ENCODE measurements around the gene C19orf38. TPM values are rescaled to one million over a fixed set of nuclear protein-coding genes. Genes with fewer than 3 reads are reported as not detected.

The C19orf38 gene
- total and polyA plus RNA-seq, 4 donors: 4.2 to 48.7 (median 8.3) TPM

GRCh38 chr19:10887616-10888367 is 39.6 kb downstream of the C19orf38 start:
- ATAC-seq (ENCODE audit: insufficient read depth, low FRiP score): no peak
- Histone ChIP-seq H3K27me3 (ENCODE audit: control insufficient read depth in 3 of 3, insufficient read depth in 3 of 3, low read length in 2 of 3) (no peaks in the 10 kb centered on the region), H3K27ac (ENCODE audit: low read depth in 1 of 2, low read length in 1 of 2) (no peak overlapping the region), H3K9ac (ENCODE audit: insufficient read depth in 1 of 2, low read length in 2 of 2) (no peak overlapping the region), H3K9me3 (ENCODE audit: control insufficient read depth in 4 of 4, insufficient read depth in 3 of 4, low read length in 3 of 4) (no peaks in the 10 kb centered on the region), H3K36me3 (ENCODE audit: control insufficient read depth in 4 of 4, insufficient read depth in 4 of 4, low read length in 4 of 4) (no peaks in the 10 kb centered on the region), H3K4me3 (no peak overlapping the region), H3K4me1 (ENCODE audit: control insufficient read depth in 5 of 5, insufficient read depth in 5 of 5, low read length in 5 of 5) (peaks cover 3 to 24% (median 6%) of the 10 kb centered on the region in 5 donors)
- WGBS, 2 donors: 87 to 91% methylated on average over 9 of the region's 9 CpGs
- no peak for TF ChIP-seq CTCF (IDR thresholded peaks at IDR 0.05; ENCODE audit: control extremely low read depth, extremely low read depth)
- no peak for DNase-seq

- no peak for ATAC-seq (ENCODE audit: insufficient read depth, low FRiP score)
- DNase-seq: no peak
- H3K27me3 ChIP-seq (ENCODE audit: control insufficient read depth in 3 of 3, insufficient read depth in 3 of 3, low read length in 2 of 3): no peaks in the 10 kb centered on the region
- no peak overlapping the region for H3K9ac ChIP-seq (ENCODE audit: insufficient read depth in 1 of 2, low read length in 2 of 2)
- H3K4me1 ChIP-seq (ENCODE audit: control insufficient read depth in 5 of 5, insufficient read depth in 5 of 5, low read length in 5 of 5): peaks cover 3 to 24% (median 6%) of the 10 kb centered on the region in 5 donors
- no peaks in the 10 kb centered on the region for H3K36me3 ChIP-seq (ENCODE audit: control insufficient read depth in 4 of 4, insufficient read depth in 4 of 4, low read length in 4 of 4)
- TF ChIP-seq CTCF (IDR thresholded peaks at IDR 0.05; ENCODE audit: control extremely low read depth, extremely low read depth): no peak
- WGBS, 2 donors: 76 to 80% methylated on average over 13 of the region's 13 CpGs
- H3K27ac ChIP-seq (ENCODE audit: low read depth in 1 of 2, low read length in 1 of 2): no peak overlapping the region
- no peak overlapping the region for H3K4me3 ChIP-seq
- no peaks in the 10 kb centered on the region for H3K9me3 ChIP-seq (ENCODE audit: control insufficient read depth in 4 of 4, insufficient read depth in 3 of 4, low read length in 3 of 4)
Measured at GRCh38 chr19:10888421-10888866, 40.2 kb downstream of the C19orf38 start.

GRCh38 chr19:10889880-10890279 is 41.7 kb downstream of the C19orf38 start:
- no peaks in the 10 kb centered on the region for H3K27me3 ChIP-seq (ENCODE audit: control insufficient read depth in 3 of 3, insufficient read depth in 3 of 3, low read length in 2 of 3)
- H3K9ac ChIP-seq (ENCODE audit: insufficient read depth in 1 of 2, low read length in 2 of 2): no peak overlapping the region
- DNase-seq (no peak), ATAC-seq (ENCODE audit: insufficient read depth, low FRiP score) (no peak)
- 97% methylated on average over 4 of the region's 4 CpGs for WGBS, 2 donors
- no peak overlapping the region for H3K27ac ChIP-seq (ENCODE audit: low read depth in 1 of 2, low read length in 1 of 2)
- no peak overlapping the region for H3K4me3 ChIP-seq
- H3K4me1 ChIP-seq (ENCODE audit: control insufficient read depth in 5 of 5, insufficient read depth in 5 of 5, low read length in 5 of 5): peaks cover 5 to 24% (median 6%) of the 10 kb centered on the region in 5 donors
- H3K9me3 ChIP-seq (ENCODE audit: control insufficient read depth in 4 of 4, insufficient read depth in 3 of 4, low read length in 3 of 4): no peaks in the 10 kb centered on the region
- no peak for TF ChIP-seq CTCF (IDR thresholded peaks at IDR 0.05; ENCODE audit: control extremely low read depth, extremely low read depth)
- no peaks in the 10 kb centered on the region for H3K36me3 ChIP-seq (ENCODE audit: control insufficient read depth in 4 of 4, insufficient read depth in 4 of 4, low read length in 4 of 4)

All from lung (tissue), 12 donors.